ENCODE measurements around the gene SAFB2.

DNA sequence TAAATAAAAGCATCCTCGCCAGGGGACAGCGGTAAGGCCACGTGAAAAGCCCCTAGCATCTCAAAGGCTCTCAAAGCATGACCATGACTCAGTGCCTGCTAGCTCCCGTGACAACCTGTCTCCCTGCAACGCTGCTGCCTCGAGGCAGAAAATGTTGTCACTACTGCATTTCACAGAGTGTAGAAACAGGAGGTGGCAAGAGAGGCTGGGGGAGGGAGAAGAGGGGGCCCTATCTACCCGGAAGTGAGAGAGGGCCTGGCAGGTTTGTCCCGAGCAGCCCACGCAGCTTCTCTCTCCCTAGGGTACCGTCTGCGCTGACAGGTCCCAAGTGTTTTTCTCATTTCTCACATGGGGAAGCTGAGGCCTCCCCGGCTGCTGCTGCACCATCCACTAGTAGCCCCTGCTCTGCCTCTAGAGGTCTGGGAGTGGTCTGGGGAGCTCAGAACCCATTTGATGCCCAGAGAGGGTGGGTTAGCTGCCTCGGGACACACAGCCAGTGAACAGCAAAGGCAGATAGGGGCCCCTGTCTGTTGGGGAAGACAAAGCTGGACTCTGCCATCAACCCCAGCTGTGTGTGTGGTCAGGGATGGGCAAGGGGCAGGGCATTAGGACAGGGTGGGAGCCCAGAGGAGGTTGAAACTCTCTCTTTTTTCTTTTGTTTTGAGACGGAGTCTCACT lies 58.5 kb downstream of the SAFB2 start:
- no peak for TF ChIP-seq HDAC2 (IDR thresholded peaks at IDR 0.05)
- TF ChIP-seq RNF2 (IDR thresholded peaks at IDR 0.05; ENCODE audit: borderline replicate concordance, low read depth) = no peak
- no peak for TF ChIP-seq CHD4 (IDR thresholded peaks at IDR 0.05; ENCODE audit: borderline replicate concordance)
- TF ChIP-seq, protein P1, sequence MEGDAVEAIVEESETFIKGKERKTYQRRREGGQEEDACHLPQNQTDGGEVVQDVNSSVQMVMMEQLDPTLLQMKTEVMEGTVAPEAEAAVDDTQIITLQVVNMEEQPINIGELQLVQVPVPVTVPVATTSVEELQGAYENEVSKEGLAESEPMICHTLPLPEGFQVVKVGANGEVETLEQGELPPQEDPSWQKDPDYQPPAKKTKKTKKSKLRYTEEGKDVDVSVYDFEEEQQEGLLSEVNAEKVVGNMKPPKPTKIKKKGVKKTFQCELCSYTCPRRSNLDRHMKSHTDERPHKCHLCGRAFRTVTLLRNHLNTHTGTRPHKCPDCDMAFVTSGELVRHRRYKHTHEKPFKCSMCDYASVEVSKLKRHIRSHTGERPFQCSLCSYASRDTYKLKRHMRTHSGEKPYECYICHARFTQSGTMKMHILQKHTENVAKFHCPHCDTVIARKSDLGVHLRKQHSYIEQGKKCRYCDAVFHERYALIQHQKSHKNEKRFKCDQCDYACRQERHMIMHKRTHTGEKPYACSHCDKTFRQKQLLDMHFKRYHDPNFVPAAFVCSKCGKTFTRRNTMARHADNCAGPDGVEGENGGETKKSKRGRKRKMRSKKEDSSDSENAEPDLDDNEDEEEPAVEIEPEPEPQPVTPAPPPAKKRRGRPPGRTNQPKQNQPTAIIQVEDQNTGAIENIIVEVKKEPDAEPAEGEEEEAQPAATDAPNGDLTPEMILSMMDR (IDR thresholded peaks at IDR 0.05) = no peak
- TF ChIP-seq, protein P2, sequence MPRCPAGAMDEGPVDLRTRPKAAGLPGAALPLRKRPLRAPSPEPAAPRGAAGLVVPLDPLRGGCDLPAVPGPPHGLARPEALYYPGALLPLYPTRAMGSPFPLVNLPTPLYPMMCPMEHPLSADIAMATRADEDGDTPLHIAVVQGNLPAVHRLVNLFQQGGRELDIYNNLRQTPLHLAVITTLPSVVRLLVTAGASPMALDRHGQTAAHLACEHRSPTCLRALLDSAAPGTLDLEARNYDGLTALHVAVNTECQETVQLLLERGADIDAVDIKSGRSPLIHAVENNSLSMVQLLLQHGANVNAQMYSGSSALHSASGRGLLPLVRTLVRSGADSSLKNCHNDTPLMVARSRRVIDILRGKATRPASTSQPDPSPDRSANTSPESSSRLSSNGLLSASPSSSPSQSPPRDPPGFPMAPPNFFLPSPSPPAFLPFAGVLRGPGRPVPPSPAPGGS (IDR thresholded peaks at IDR 0.05) = no peak
- no peak for TF ChIP-seq POLR2A (IDR thresholded peaks at IDR 0.05; ENCODE audit: low read length)
- TF ChIP-seq JUN (IDR thresholded peaks at IDR 0.05) = no peak
- no peak for TF ChIP-seq SREBF2 (IDR thresholded peaks at IDR 0.05)
- no peak for TF ChIP-seq SMC3 (IDR thresholded peaks at IDR 0.05)

All from A549 (cell line).